ENCODE data around the gene GRIK3.
A peak's percentile ranks its signal among the peaks of the same experiment; 100 is the strongest.

DNA sequence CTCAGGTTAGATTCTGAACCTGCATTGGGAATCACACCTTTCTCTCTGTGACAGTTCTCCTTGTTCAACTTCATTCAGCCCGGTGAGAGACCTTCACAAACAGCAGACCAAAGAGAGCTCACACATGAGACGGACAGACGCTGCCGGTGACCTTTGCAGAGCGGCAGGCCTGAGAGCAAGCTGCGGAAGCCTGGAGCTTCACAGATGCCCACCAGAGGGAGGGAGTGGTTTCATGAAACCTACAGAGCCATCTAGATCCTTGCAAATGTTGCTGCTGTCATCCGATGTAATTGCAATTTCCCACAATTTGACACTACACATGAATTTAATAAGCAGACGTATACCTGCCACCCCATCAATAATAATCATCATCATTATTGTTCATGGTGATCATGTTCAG lies 39.4 kb downstream of the GRIK3 start:
- TF ChIP-seq, protein P1, sequence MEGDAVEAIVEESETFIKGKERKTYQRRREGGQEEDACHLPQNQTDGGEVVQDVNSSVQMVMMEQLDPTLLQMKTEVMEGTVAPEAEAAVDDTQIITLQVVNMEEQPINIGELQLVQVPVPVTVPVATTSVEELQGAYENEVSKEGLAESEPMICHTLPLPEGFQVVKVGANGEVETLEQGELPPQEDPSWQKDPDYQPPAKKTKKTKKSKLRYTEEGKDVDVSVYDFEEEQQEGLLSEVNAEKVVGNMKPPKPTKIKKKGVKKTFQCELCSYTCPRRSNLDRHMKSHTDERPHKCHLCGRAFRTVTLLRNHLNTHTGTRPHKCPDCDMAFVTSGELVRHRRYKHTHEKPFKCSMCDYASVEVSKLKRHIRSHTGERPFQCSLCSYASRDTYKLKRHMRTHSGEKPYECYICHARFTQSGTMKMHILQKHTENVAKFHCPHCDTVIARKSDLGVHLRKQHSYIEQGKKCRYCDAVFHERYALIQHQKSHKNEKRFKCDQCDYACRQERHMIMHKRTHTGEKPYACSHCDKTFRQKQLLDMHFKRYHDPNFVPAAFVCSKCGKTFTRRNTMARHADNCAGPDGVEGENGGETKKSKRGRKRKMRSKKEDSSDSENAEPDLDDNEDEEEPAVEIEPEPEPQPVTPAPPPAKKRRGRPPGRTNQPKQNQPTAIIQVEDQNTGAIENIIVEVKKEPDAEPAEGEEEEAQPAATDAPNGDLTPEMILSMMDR (IDR thresholded peaks at IDR 0.05; ENCODE audit: control extremely low read depth in 1 of 3, insufficient read depth in 1 of 3, low read depth in 1 of 3, low read length in 3 of 3), result peak; percentile 25 to 39 (median 30)
- no peak for TF ChIP-seq POLR2A (IDR thresholded peaks at IDR 0.05; ENCODE audit: control extremely low read depth in 1 of 2, low read depth in 2 of 2, low read length in 2 of 2)
- no peak for TF ChIP-seq EZH2 (IDR thresholded peaks at IDR 0.05; ENCODE audit: low read depth, low read length, severe bottlenecking)
- no peak for TF ChIP-seq TAF7 (optimal IDR thresholded peaks at IDR 0.05; ENCODE audit: borderline replicate concordance, low read depth, low read length)
- TF ChIP-seq, protein P2, sequence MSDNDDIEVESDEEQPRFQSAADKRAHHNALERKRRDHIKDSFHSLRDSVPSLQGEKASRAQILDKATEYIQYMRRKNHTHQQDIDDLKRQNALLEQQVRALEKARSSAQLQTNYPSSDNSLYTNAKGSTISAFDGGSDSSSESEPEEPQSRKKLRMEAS (IDR thresholded peaks at IDR 0.05), result no peak
- TF ChIP-seq SUZ12 (IDR thresholded peaks at IDR 0.05; ENCODE audit: low read length), result no peak
- TF ChIP-seq TCF12 (IDR thresholded peaks at IDR 0.05; ENCODE audit: low read depth, low read length), result no peak
- TF ChIP-seq CEBPB (IDR thresholded peaks at IDR 0.05; ENCODE audit: low read depth, low read length), result no peak
- TF ChIP-seq POLR2AphosphoS5 (IDR thresholded peaks at IDR 0.05; ENCODE audit: low read depth, low read length), result no peak
- no peak for TF ChIP-seq KDM5A (IDR thresholded peaks at IDR 0.05; ENCODE audit: low read length)
- no peak for TF ChIP-seq YY1 (IDR thresholded peaks at IDR 0.05; ENCODE audit: low read depth, low read length)
